Measurements from ENCODE around the gene ING3. TPM values are rescaled to one million over a fixed set of nuclear protein-coding genes. Genes with fewer than 3 reads are reported as not detected.
A peak's percentile ranks its signal among the peaks of the same experiment; 100 is the strongest.

ING3 gene
- total and polyA plus RNA-seq, 9 of the 15 experiments (the other 6 are each of a cell fraction or from before 2014, with no cell fraction given), result 22.8 to 233 (median 50.4) TPM

- TF ChIP-seq ZNF512 (tag; IDR thresholded peaks at IDR 0.05) (no peak), NFE2 (IDR thresholded peaks at IDR 0.05; ENCODE audit: low read depth) (0 out of 2 replicates have a peak, but pooled peaks have one; percentile 8), HNRNPL (IDR thresholded peaks at IDR 0.05; ENCODE audit: low read depth, low read length) (no peak), NFE2L1 (tag; IDR thresholded peaks at IDR 0.05; ENCODE audit: borderline replicate concordance, low read depth) (no peak), BHLHE40 (IDR thresholded peaks at IDR 0.05; ENCODE audit: low read length) (peak; percentile 45; the same call in 1 of the 2 replicates), SPI1 (IDR thresholded peaks at IDR 0.05; ENCODE audit: borderline replicate concordance, low read depth, low read length) (peak; percentile 98), SMARCA4 (IDR thresholded peaks at IDR 0.05) (peak; percentile 53), KHSRP (IDR thresholded peaks at IDR 0.05) (no peak), ETS2 (tag; IDR thresholded peaks at IDR 0.05; ENCODE audit: borderline replicate concordance, poor library complexity, severe bottlenecking) (no peak), MECOM (CRISPR knock-in tag; IDR thresholded peaks at IDR 0.05) (no peak), ARHGAP35 (IDR thresholded peaks at IDR 0.05; ENCODE audit: partially characterized antibody) (no peak), GTF2F1 (IDR thresholded peaks at IDR 0.05; ENCODE audit: low read depth, low read length) (no peak), NFYB (IDR thresholded peaks at IDR 0.05; ENCODE audit: extremely low read depth, insufficient read length) (no peak), ZNF511 (CRISPR knock-in tag; IDR thresholded peaks at IDR 0.05) (peak; percentile 66; the same call in 1 of the 2 replicates), GTF3C2 (IDR thresholded peaks at IDR 0.05; ENCODE audit: borderline replicate concordance, extremely low read depth, insufficient read length) (no peak), ZFP1 (CRISPR knock-in tag; IDR thresholded peaks at IDR 0.05) (0 out of 2 replicates have a peak, but pooled peaks have one; percentile 53), MAFF (IDR thresholded peaks at IDR 0.05; ENCODE audit: low read length) (no peak), SMAD1 (IDR thresholded peaks at IDR 0.05; ENCODE audit: low read depth, low read length, partially characterized antibody) (peak; percentile 60), ZNF785 (CRISPR knock-in tag; IDR thresholded peaks at IDR 0.05) (no peak), FOXK1 (CRISPR knock-in tag; IDR thresholded peaks at IDR 0.05; ENCODE audit: borderline replicate concordance) (no peak), L3MBTL2 (IDR thresholded peaks at IDR 0.05) (peak; percentile 28; the same call in 1 of the 2 replicates), BRD9 (IDR thresholded peaks at IDR 0.05; ENCODE audit: low read depth, partially characterized antibody) (no peak), TBP (optimal IDR thresholded peaks at IDR 0.05; ENCODE audit: low read depth, low read length) (peak; percentile 48), MCM7 (IDR thresholded peaks at IDR 0.05) (no peak), THAP7 (CRISPR knock-in tag; IDR thresholded peaks at IDR 0.05) (no peak)
Observed at GRCh38 chr7:120988591-120989256, 38.1 kb downstream of the ING3 start, which contains the start of gene CPED1 (continued).
